Cortex of kidney (tissue), 1 donor: ENCODE measurements around the gene KCNMA1.

Experiments
- DNase-seq: peaks from one replicate; lab custom pipeline; 2025; lab: John Stamatoyannopoulos, UW

The KCNMA1 gene

GRCh38 chr10:77267703-77268675, 369.6 kb downstream of the KCNMA1 start:
- no peak for DNase-seq

- no peak for DNase-seq
Observed at GRCh38 chr10:77266242-77266641, 371.4 kb downstream of the KCNMA1 start.

GRCh38 chr10:77264527-77264926, 373.1 kb downstream of the KCNMA1 start:
- no peak for DNase-seq

- no peak for DNase-seq
Observed at GRCh38 chr10:77264107-77264506, 373.5 kb downstream of the KCNMA1 start.

DNA sequence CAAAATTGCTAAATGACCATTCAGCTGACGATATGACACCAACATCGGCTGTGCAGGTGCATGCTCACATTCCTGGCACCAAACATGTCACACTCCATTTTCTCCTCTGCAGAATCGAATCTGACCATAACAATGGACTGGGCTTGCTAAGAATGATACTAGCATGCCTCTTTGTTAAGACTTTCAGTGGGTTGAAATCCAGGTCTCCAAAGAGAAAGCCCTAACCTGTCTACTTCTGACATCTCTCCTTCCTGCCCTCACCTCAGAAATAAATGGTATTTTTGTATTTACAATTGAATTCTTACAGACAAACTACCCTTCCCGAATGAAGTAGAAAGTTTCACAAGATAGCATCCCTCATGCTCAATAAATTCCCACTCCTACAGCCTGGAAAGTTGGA, 373.9 kb downstream of the KCNMA1 start:
- DNase-seq = no peak

- no peak for DNase-seq
Observed at GRCh38 chr10:77261146-77261545, 376.5 kb downstream of the KCNMA1 start.

- no peak for DNase-seq
Observed at GRCh38 chr10:77259171-77259874, 378.3 kb downstream of the KCNMA1 start.

DNA sequence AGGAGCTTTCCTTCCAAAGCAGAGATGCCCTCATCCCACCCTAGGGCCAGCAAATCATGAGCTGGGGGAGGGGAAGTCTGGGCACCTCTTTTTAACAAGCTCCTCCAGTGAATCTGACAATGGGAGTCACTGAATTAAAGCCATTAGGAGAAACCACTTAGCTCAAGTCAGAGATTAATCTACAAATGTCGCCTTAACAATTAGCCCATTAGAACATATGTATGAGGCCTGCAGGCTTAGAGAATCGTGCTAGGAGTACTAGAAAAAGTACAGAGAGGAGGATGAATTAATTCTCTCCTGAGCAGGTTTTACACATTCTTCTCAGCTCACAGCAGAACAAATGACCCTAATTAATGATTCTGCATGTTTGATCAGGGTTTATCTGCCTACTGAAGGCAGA, 381.3 kb downstream of the KCNMA1 start:
- DNase-seq = no peak

DNA sequence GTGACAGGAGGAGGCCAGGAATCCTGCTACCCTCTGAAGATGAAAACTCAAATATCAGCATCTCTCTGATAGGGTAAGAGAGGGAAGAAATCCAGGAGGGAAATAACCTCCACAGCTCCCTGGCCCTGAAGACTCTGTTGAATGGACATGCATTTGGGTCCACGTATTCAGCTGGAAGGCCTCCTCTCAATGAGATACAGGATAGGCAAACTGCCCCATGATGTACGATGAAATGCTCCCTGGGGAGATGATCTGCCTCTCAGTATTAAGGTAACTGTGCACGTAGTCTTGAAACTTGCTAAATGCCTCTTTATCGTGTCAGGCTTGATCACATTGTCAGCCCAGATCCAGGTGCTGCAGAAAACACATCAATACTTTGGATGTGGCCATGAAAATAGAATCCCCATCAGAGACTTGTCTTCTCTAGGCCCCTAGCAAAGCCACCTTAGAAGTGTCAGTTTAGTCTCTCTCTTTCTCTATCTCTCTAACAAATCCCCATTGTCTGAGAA, 384.0 kb downstream of the KCNMA1 start:
- no peak for DNase-seq

DNA sequence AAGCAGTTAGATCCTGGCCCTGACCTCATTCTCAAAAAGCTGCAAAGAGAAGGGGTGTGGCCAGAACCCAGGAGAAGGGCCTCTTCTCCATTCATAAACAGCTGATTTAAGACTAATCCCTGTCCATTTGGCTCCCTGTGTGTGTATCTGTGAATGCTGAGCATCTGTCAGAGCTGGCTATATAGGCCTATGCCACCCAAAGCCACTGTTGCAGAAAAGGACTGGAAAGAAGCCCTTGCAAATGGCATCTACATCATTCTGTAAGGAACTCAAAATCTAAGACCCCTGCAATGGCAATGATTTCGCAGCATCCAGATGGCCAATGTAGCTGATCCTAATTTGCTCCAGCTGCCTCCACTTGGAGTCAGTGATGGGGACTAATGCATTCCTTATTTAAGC, 384.5 kb downstream of the KCNMA1 start:
- DNase-seq = no peak

DNA sequence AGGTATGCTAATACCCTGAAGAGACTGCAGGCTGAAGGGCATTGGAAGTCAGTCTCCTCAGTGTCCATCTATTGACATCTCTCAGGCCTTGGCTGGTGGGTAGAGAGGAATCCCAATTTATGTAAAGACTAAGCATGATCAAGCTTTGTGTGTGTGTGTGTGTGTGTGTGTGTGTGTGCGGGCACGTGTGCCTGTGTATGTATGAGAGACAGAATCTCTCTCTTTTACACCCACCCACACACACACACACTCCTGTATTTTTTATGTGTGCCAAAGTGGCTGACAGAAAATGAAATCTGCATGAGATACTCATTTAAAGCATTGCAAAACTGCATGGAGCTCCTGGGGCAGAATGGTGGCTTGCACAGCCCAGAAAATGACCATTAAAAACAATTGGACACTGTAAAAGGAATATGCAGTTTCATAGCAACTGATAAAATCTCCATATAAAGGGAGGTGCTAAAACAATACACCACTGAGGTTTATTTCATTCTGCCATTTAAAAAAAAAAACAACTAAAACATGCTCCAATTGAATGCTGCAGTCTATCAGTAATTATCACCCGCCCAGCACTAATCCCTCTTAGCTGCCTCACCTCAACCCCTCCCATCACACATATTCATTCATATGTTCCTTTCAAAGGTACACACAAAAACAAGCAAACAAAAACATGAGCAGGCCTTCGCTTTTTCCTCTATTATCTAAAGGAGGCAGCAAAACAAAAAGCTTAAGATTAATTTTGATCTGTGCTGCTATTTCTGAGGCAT, 385.0 kb downstream of the KCNMA1 start:
- DNase-seq = no peak

GRCh38 chr10:77251297-77252013, 386.2 kb downstream of the KCNMA1 start:
- DNase-seq = no peak

DNA sequence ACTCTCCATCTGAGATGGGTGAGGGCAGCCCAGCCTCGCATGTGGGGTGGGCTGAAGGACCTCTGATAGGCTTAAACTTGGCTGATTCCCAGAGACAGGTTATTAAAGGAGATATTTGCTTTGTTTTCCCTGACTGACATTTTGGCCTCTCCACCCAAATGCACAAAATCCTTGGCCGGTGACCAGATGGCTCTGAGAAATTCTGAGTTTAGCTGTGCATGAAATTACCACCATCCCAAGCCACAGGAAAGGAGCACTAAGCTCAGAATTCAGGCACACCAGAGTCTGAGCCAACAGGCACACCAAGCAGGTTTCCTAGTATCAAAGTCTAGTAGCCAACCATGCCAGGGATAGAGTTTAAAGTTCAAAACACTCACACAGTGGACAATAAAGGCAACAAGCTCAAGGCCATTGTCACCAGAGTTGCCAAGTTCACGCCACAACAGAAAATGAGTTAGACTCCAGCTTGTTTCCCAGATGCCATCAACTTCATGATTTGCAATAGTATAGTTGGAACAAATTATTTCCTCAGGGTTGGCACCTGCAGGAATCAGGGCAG, 387.6 kb downstream of the KCNMA1 start:
- no peak for DNase-seq

GRCh38 chr10:77248104-77248790, 389.4 kb downstream of the KCNMA1 start:
- DNase-seq = no peak

GRCh38 chr10:77247031-77247990, 390.3 kb downstream of the KCNMA1 start:
- DNase-seq = no peak

DNA sequence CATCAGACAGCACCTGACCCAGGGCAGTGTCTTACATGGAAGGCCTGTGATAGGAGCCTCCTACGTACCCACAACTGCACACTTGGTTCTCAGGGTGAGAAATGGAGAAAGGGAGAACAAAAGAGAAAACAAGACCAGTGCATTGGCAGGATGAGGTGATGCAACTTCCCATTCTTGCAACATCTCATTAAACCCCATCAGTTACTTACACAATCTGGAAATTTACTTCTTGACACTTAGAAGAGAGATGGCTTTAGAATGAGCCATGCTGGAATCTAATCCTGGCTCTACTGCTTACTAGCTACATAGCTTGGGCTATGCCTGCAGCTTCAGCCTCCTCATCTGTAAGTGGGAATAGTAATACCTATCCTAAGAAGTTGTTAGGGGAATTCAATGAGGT, 391.7 kb downstream of the KCNMA1 start:
- DNase-seq = no peak

DNA sequence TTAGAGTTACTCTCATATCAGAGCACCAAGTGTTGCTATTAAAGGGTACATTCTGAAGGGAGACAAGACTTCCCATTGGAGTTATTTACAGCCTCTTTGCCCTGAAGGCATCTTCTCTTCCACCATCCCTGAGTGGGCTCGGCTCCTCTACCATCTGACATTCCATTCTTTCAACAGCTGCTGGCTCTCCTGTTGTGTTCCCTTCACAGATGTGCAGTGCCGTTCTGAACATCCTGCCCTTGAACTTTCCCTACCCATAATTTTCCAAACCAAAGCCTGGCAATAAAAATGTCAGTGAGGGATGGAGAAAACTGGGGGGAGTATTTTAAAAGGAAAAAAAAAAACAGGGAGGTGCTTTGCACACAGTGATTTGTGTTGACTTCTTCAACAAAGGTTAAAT, 392.9 kb downstream of the KCNMA1 start:
- DNase-seq = no peak

DNA sequence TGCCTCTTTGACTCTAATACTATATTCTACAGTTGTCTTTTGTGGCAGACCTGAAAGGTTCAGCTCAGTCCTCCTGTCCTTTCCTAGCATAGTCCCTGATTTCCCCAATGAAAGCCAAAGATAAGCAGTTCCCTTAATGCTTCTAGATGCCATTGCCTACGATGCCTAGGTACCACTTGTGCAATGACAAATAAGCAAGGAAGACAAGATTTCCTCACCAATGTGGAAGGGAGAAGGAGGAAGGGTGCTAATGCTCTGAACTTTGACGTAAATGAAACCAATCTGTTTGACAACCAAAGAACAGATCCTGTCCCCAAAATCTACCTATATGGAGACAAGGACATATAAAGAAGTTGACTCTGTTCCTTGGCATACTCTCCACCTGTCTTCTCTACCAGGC, 393.3 kb downstream of the KCNMA1 start:
- DNase-seq = no peak

DNA sequence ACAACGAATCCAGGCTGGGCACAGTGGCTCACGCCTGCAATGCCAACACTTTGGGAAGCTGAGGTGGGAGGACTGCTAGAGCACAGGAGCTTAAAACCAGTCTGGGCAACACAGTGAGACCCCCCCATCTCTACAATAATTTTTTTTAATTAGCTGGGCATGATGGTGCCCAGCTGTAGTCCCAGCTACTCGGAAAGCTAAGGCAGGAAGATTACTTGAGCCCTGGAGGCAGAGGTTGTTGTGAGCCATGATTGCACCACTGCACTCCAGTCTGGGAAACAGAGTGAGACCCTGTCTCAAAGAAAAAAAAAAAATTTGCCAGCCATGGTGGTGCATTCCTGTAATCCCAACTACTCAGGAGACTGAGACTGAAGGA, 396.3 kb downstream of the KCNMA1 start:
- no peak for DNase-seq
